GM18505 (cell line): ENCODE results near the gene FSD1.

Experiments used
- ATAC-seq: cut with Tn5 transposase; IDR thresholded peaks from one replicate; pipeline ENCODE4 v1.9.1; 2021; ENCODE audit not compliant: unreplicated experiment
- POLR2A ChIP-seq: IDR thresholded peaks from 4 replicates; pipeline ENCODE4 v1.6.1; 2011; ENCODE audit warnings: borderline replicate concordance; ENCODE audit not compliant: insufficient read depth, insufficient read length; ENCODE audit errors: extremely low read depth

The FSD1 gene

DNA sequence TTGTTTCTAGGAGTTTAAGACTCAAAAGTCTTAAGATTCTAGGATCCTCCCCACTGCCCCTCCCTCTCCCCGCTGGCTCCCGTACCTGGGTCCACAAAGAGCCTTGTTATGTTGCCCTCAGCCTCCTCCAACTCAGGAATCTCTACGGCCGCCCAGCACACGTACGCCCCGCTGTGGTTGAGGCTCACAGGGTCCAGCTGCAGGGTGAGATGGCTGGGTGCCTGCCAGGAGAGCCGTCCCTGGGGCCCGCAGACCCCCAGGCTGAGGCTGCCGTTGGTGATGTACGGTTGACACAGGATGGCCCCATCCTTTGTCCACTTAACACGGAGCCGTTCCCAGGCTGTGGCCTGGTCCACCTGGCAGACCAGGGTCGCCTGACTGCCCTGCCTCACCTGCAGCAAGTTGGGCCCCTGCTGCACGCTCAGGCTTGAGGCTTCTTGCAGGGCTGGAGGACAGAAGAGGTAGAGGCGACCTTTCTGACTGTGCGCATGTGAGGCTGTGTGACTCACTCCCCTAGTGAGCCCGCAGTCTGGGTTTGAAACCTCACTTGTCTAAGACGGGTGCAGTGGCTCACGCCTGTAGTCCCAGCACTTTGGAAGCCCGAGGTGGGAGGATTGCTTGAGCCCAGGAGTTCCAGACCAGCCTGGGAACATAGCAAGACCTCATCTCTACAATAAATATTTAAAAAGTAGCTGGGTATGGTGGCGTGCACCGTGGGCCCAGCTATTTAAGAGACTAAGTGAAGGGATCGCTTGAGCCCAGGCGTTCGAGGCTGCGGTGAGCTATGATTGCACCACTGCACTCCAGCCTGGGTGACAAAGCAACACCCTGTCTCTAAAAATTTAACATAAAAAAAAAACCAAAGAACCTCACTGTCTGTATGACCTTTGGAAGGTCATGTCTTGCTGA lies 6.2 kb upstream of the FSD1 start:
- no peak for TF ChIP-seq POLR2A
- ATAC-seq: no peak

DNA sequence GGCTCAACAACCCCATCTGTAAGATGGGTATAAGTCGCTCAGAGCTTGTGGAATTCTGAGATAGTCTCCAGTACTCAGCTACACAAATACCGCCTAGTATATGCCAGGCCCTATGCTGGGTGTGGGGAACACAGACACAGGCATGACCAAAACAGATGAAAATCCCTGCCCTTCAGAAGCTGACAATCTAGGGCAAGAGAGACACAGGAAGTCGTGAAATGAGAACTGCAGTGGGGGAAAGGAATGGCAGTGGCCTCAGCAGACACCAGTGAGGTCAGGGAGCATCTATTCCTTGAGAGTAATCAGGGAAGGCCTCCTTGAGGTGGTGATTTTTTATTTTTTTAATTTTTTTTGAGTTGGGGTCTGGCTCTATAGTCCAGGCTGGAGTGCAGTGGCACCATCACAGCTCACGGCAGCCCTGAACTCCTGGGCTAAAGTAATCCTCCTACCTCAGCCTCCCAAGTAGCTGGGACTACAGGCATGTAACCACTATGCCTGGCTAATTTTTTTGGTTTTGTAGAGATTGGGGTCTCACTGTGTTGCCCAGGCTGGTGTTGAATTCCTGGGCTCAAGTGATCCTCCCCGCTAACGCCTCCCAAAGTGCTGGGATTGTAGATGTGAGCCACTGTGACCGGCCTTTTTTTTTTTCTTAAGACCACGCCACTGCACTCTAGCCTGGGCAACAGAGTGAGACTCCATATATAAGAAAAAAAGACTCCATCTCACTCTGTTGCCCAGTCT lies 5.4 kb upstream of the FSD1 start:
- TF ChIP-seq POLR2A: no peak

DNA sequence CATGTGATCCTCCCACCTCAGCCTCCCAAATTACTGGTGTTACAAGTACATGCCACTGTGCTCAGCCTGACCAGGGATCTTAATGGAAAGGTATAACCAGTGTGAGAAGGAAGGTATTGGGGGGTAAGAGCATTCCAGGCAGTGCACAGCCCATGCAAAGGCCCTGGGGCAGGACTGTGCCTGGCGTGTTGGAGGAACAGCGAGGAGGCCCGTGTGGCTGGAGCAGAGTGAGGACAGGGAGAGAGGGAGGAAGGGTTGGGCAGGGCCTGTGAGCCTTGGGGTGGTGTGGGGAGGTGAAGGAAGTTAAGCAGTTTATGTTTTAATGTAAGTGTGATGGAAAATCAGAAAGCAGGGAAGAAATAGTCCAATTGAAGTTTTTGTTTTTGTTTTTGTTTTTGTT lies 3.8 kb upstream of the FSD1 start:
- ATAC-seq: no peak
- TF ChIP-seq POLR2A: no peak

More for the DNA sequence above, 5.4 kb upstream of the FSD1 start:
- ATAC-seq: no peak

DNA sequence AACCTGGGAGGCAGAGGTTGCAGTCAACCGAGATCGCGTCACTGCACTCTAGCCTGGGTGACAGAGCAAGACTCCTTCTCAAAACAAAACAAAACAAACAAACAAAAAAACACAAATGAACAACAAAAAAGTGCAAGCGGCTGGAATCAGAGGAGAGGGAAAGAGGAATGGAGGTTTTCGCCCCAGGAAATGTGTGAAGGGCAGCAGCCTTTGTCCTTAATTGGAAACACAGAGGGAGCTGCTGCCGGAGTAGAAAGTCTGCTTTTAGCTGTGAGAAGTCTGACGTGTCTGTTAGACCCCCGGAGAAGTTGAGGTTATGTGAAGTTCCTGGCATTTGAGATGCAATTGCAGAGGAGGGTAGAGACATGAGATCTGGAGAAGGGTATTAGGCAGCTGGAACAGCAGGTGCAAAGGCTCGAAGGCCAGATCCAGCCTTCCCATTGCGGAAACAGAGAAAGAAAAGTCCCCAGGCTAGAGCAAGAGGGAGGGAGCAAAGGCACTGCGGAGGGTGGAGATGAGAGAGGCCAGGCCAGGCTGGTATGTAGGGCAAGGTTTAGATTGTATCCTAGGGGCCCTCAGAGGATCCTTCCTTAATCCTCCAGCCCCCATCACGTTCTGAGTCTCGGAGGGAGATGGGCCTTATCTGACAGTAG lies 2.7 kb upstream of the FSD1 start:
- ATAC-seq: no peak

DNA sequence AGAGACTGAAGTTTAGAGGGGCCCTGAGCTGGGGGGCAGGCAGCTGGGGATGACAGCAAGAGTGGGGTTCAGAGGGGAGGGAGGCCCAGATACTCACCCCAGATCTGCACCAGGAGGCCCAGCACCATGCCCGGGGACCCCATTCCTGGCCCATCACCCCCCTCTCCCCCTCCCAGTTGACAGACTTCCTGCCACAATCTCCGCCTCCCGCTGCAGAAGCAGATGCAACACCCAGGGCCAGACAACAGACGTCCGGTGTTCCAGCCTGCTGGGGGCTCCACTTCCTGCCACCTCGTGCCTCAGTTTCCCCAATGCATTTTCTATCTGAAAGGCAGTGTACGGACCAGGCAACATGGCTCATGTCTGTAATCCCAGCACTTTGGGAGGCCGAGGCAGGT lies 2.2 kb upstream of the FSD1 start, which contains the start of gene TMIGD2:
TMIGD2 (minus strand) TSS at position 147 of the 398 bp plus-strand sequence; CDS start at position 143, 4 bp downstream.
- ATAC-seq: no peak
- no peak for TF ChIP-seq POLR2A

More for the DNA sequence above, 2.7 kb upstream of the FSD1 start:
- no peak for TF ChIP-seq POLR2A

DNA sequence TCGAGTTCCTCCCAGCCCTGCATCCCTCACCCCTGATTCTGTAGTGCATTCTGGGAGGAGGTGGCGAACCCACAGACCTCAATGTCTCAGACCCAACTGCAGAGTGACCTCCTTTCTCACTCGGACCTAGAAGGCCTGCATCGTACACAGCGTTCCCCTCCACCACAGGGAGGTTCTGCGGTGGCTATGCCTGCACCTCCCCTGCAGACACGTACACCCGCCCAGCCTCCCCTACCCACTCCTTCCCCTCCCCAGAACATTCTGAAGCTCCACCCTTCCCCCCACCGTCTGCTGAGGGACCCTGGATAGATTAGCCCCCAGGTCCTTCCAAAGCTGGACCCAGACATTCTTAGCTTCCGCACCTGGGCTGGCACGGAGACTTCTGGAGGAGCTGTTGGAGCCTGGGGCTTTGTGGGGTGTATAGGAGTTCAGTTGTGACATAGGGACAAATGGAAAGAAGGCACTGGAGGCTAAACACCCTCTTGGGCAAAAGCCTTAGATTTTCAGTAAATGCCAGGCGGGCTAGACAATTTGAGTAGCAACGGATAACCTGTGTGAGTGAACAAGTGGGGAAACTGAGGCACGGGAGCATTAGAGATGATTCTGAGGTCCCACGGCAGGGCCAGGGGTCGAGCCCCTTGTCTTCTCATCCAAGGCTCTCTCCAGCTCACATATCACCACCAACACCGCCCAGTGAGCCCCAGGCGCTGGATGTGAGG lies 420 bp upstream of the FSD1 start:
- no peak for TF ChIP-seq POLR2A
- no peak for ATAC-seq

DNA sequence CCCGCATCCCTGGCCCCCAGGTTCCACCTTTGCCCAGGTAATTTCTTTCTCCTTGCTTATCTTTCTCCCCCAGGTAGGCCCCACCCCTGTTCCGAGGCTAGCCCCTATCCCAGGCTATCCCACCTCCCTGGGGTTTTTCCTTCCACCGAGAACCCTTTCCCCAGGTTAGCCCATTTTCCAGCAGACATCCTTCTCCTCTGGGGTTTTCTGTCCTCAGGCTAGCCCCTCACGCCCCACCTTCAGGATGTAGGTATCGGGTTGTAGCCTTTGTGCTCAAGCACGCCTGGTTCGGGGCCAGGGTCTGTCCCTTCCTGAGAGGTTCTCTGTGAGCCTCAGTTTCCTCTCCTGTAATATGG lies 837 bp downstream of the FSD1 start:
- TF ChIP-seq POLR2A: no peak
- no peak for ATAC-seq

DNA sequence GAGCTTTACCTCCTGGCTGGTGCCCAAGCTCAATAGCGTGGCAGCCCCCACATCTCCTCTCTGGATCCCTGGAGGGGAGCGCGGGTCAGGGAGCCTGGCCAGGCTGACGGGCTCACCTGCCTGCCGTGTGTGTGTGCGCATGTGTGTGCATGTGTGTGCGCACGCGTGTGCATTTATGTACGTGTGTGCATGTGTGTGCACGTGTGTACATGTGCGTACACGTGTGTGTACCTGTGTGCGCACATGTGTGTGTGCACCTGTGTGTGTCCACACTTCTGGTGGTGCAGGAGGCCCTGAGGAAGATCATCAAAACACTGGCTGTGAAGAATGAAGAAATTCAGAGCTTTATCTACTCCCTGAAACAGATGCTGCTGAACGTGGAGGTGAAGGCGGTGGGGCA lies 1.3 kb downstream of the FSD1 start:
- no peak for TF ChIP-seq POLR2A
- no peak for ATAC-seq

DNA sequence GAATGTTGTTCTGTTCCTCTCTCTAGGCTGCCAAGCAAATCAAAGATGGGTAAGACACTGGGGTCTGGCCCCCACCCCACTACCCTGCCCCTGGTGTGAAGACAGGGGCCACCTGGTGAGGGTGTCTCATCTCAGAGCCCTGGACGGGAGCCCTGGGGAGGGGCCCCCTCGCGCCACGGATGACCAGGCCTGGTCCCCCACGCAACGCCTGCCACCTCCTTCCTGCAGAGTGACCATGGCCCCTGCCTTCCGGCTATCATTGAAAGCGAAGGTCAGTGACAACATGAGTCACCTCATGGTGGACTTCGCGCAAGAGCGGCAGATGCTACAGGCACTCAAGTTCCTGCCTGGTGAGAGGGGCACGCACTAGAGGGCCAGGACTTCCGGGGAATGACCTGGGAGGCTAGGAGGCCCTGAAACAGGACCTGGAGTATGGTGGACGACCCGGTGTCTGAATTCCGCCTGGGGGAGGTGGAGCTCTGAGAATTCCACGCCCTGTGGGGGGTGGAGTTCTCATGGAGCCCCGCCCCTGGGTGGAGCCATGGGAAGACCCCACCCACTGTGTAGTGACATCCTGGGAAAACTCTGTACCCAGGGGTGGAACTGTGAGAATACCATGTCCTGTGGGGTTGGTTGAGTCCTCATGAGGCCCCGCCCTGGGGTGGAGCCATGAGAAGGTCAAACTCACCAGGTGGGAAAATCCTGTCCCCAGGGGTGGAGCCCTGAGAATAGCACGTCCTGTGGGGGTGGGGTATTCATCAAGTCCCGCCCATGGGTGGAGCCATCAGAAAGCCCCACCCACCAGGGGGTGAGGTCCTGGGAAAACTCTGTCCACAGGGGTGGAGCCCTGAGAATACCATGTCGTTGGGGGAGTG lies 6.1 kb downstream of the FSD1 start:
- TF ChIP-seq POLR2A: no peak
- no peak for ATAC-seq

DNA sequence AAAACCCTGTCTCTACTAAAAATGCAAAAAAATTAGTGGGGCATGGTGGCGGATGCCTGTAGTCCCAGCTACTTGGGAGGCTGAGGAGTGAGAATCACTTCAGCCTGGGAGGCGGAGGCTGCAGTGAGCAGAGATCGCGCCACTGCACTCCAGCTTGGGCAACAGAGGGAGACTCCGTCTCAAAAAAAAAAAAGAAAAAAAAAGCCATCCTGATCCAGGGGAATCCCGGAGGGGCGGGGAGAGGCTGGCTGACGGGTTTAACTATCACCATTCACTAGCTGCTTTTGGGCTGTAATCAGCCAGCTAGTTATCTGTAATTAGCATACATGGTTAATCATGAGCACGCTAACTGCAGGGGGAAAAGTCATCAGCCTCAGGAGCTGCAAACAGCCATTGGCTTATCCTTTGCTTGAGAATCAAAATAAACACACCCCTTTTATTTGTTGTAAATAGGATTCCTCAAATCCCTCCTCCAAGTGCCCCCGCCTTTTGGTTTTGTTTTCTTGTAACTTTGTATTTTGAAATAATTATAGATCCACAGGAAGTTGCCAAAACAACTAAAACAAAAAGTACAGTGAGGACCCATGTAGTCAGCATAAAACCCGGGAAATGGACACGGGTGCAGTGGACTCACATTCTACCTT lies 9.6 kb downstream of the FSD1 start:
- TF ChIP-seq POLR2A: no peak
- no peak for ATAC-seq

DNA sequence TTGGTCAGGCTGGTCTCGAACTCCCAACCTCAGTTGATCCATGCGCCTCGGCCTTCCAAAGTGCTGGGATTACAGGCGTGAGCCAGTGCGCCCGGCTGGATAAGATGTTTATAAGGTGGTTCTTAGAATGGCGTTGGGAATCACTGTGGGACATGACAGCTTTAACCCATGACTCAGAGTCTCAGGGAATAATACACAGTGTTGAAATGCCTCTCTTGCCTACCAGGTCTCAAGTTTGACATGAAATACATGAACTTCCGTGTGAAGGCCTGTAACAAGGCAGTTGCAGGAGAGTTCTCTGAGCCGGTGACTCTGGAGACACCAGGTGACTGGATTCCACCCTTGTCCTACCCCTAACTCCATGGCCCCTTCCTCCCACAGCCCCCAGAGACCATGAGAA lies 12.6 kb downstream of the FSD1 start:
- no peak for TF ChIP-seq POLR2A
- ATAC-seq: no peak

DNA sequence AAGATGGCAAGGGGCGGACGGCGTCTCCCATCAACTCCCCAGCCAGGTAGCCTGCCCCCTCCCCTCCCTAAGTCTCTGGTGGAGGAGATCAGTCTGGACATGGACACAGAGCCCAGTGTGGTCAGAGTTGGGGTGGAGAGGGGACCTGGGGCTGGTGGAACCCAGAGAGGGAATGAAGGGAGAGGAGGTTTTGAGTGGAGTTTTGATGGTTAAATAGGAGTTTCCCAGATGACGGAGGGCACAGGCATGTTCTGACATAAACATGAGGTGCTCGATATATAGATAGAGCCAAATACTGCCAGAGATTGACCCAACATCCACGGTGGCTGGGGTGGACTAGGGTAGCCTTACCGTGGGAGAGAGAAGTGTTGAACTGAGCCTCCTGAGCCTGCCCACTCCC lies 14.1 kb downstream of the FSD1 start:
- no peak for TF ChIP-seq POLR2A
- no peak for ATAC-seq
